HG03469 (cell line): ENCODE data around the gene MPEG1.

Source experiments
- ATAC-seq: cut with Tn5 transposase; IDR thresholded peaks from one replicate; pipeline ENCODE4 v1.9.1; 2021; ENCODE audit warnings: mild to moderate bottlenecking, moderate library complexity, moderate number of reproducible peaks; ENCODE audit not compliant: unreplicated experiment

Gene MPEG1

GRCh38 chr11:59191095-59191494, 21.6 kb downstream of the MPEG1 start:
- no peak for ATAC-seq

DNA sequence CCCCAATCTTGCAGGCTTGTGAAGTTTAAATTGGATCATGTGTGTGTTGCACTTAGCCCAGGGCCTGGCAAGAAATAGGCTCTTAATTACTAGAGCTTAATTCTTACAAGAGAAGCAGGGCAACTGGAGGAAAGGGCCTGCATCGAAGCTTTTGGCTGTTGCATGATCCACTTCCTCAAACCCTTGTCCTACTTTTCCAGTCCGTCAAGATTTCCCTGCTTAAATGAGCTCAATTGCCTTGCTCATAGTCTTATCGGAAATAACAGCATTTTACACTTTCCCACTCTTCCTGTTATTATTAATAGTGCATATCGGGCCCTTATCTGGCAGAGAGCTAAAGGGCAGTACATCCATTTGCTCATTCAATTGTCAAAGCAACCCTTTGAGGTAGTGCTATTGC, 22.7 kb downstream of the MPEG1 start:
- ATAC-seq = no peak

DNA sequence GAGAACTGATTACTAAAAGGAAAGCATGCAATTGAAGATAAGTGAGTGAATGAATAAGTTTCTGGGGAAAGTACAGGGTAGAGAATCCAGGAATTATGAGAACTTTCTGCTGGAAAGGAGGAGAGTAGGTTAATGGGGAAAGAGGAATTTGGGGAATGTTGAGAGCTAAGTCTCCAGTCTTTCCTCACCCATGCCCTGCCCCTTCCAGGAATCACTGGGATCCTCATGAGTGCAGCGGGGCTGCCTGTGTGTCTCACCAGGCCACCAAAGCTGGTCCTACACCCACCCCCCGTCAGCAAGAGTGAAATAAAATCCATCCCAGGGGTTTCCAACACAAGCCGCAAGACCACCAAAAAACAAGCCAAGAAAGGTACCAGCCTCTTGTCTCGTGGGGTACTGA, 23.8 kb downstream of the MPEG1 start:
- no peak for ATAC-seq

DNA sequence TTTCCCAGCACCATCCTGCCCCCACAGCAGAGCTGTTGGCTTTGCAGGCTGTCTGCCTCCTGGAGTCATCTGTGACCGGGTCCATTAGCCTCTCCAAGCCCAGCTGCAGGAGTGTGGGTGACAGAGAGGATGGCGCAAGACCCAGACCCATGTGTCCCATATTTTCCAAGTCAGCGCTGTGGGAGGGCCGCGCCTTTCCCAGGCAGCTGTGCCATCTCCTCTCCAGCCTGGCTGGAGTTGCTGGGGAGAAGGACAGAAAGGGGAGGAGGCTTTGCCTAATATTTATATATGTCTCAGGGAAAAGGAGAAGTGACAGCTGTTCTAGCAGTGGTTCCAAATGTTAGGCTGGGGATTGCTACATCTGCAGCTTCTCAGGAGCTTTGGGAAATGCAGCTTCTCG, 25.1 kb downstream of the MPEG1 start:
- ATAC-seq = no peak

- ATAC-seq = no peak
Observed at GRCh38 chr11:59187035-59187434, 25.7 kb downstream of the MPEG1 start.

- ATAC-seq = no peak
Observed at GRCh38 chr11:59186130-59186594, 26.6 kb downstream of the MPEG1 start.

DNA sequence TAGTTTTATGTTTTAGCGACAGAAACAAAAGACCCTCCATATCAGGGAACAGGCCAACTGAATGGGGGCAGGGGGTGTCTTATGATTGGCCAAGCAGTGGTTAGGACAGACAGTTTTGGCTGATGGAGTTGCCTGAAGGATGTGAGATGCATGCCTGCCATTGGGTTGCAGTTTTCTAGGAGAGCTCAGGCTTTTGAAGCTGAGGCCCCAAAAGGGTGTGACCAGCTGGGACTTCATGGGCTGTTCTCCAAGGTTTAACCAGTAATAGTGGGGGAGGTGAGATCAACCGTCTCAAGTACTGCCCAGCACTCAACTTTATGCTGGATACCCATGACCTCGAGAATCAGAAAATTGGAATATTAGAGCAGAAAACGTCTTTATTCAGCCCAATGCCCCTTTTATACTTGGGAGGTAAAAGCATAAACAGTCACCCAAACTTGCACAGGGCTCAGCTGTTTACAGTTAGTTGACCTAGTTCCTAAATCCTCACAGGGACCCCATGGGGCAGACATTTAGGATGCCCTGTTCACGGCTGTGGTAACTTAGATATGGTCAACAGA, 27.3 kb downstream of the MPEG1 start:
- ATAC-seq = no peak

GRCh38 chr11:59184691-59185339, 27.9 kb downstream of the MPEG1 start:
- ATAC-seq = no peak

DNA sequence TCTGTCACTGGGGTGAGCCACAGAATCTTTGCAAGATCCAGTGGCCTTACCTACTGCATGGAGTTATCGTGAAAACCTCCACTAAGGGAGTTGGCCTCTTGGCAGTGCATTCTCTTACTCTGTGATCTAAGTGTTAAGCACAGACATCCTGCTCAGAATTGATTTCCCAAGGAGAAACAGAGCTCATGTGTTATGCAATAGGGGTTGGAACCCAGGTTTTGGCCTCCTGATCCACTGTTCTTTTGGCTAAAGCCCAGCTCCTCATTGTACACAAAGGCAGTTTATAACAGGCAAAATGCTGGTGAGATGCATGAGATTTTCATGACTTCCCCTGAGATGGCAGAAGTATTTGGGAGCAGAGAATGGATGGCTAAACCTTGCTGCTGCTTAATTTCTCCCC, 29.0 kb downstream of the MPEG1 start:
- ATAC-seq = no peak

DNA sequence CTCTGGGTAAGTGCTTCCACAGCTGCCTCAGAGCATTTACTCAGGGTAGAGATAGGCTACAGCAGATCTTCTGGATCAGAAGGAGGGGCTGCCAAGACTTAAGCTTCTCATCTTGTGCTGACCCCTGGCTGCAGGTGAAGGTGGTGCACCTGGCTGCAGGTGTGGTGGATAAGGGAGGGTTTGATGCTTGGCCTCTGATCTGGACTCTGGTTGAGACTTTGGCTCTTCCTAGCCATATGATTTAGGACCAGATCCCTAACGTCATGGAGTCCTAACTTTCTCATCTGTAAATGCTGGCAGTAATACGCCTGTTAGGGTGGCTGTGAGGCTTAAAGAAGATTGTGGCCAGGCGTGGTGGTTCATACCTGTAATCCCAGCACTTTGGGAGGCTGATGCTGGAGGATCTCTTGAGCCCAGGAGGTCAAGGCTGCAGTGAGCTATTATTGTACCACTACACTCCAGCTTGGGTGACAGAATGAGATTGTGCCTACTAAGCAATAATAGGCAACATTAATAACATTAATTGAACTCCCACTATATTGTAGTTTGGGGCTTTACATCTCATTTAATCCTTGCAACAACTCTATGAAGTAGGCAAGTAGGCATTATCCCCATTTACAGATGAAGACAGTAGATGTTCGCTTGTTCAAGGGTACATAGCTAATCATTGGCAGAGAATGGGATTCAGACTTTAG, 30.1 kb downstream of the MPEG1 start:
- ATAC-seq = no peak

DNA sequence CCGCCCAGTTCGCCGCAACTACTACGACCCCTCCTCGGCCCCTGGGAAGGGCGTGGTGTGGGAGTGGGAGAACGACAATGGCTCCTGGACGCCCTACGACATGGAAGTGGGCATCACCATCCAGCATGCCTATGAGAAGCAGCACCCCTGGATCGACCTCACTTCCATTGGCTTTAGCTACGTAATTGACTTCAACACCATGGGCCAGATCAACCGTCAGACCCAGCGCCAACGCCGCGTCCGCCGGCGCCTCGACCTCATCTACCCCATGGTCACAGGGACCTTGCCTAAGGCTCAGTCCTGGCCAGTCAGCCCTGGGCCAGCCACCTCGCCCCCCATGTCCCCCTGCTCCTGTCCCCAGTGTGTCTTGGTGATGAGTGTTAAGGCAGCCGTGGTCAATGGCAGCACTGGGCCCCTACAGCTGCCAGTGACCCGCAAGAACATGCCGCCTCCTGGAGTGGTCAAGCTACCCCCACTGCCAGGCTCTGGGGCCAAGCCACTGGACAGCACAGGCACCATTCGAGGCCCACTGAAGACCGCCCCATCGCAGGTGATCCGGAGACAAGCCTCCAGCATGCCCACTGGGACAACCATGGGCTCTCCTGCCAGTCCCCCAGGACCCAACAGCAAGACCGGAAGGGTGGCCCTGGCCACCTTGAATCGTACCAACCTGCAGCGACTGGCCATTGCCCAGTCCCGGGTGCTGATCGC, 30.8 kb downstream of the MPEG1 start:
- no peak for ATAC-seq

DNA sequence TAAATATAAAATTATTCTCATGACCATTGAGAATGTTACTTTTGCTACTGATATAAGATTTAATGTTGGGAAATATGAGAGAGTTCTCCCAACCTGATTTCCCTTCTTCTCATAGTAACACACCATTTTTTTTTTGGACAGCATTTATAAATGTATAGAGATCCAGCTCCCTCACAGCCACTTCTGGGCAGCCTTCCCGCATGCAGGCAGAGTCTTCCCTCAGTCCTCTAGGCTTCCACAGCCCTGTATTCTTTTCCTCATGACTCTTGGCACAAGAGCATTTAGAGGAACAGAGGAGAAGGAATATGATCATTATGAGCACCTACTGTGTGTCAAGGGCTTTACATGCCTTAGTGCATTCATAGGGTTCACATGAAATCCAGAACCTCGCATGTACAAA, 31.8 kb downstream of the MPEG1 start:
- ATAC-seq = no peak

GRCh38 chr11:59180168-59180776, 32.5 kb downstream of the MPEG1 start:
- ATAC-seq = no peak

- ATAC-seq = no peak
Observed at GRCh38 chr11:59179121-59179520, 33.6 kb downstream of the MPEG1 start.

GRCh38 chr11:59178402-59178801, 34.3 kb downstream of the MPEG1 start:
- no peak for ATAC-seq

- no peak for ATAC-seq
Observed at GRCh38 chr11:59176330-59176729, 36.4 kb downstream of the MPEG1 start.

GRCh38 chr11:59175091-59175501, 37.6 kb downstream of the MPEG1 start:
- no peak for ATAC-seq

DNA sequence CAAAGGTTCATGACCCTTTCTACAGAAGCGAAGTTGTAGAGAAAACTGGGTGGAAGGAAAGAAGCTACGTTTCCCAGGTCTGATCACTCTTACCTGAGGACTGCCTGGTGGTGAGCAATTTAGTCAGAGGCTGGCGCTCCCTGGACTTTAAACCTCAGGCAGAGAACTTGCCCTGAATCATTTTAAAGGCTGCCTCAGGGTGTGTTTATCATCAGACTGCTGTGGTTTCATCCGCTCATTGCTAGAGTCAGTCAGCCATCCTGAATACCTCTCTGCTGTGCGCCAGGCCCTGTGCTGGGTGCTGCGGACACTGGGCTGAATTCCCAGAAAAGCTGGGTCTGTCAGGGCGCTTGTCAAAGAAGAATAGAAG, 38.1 kb downstream of the MPEG1 start:
- ATAC-seq = no peak

DNA sequence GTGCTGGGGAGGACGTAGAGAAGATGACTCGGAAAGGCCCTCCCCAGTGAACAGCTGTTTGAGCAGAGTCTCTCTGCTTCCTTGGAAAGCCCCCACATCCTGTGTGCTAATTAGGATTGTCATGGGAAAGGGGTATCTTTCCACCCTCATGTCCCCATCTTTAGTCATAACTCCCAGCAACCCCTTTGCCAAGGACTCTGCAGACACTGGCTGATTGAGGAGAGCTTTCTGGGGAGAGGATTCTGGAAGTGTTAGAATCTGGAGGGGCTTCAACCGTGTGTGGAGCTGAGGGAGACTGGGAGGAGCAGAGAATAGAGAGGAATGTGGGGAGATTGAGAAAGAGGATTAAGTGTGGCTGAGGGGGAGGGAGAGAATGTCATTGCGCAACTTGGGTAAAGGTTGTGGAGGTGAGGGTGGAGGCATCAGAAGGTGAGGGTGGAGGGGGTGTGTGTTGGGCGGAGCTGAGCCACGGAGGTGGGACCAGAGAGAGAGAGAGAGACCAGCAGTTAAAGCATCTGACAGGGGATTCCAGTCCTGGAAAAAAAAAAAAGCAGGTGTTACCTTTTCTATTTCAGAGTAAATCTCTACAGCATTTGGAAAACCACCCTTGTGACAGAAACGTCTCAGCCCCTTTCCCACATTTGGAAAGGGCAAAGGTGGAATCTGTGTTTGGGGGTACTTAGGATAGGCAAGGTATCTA, 38.6 kb downstream of the MPEG1 start:
- ATAC-seq = no peak

DNA sequence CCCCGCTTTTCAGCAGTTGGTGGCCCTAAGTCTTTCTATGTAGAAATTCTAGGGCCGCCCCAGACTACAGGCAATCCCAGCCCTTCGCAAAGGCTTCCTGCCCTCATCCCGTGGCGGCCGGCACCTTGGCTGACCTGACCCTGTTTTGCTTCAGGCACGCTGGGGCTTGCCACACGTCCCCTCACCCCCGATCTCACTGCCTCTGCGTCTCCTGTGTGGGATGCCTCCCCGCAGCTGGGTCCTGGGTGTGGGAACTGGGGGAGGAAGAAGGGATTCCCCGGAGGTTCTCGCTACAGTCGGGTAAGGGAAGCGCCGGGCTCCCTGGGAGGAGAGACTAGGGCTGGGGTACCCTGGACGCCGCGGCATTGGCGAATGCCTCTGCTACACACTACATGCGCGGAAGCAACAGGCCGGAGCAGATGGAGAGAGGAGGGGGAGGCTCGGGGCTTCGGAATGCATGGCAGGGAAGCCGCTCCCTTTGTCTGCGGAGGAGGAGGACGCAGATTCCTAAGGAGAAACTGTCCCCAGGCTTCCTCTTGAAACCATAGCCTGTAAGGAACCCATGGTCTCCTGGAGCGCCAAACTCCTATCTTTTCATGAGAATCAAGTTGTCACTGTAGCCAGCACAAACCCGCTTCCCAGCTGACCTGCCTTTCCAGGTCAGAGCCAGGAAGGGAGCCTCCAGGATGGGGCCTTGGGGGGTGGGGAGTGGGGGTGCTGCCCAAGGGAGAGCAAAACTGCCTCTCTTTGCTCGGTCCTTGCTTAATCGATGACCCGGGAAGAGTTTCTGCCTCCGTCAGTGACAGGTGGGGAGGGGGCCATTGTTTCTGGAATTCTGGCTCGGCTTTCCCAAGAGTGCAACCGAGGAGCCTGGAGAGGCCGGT, 39.4 kb downstream of the MPEG1 start:
- ATAC-seq = peak; percentile 2
